ENCODE data around the gene GTPBP4. TPM values are rescaled to one million over a fixed set of nuclear protein-coding genes. Genes with fewer than 3 reads are reported as not detected.

The GTPBP4 gene
- total and polyA plus RNA-seq, 9 of the 15 experiments (the other 6 are each of a cell fraction or from before 2014, with no cell fraction given) = 79.0 to 155 (median 128) TPM

- TF ChIP-seq ZNF436 (CRISPR knock-in tag; IDR thresholded peaks at IDR 0.05) (0 out of 2 replicates have a peak, but pooled peaks have one; percentile 9), ZNF263 (CRISPR knock-in tag; IDR thresholded peaks at IDR 0.05; ENCODE audit: borderline replicate concordance) (no peak), ZNF785 (CRISPR knock-in tag; IDR thresholded peaks at IDR 0.05) (no peak), TCFL5 (CRISPR knock-in tag; conservative IDR thresholded peaks at IDR 0.05) (no peak), ZNF644 (tag; IDR thresholded peaks at IDR 0.05; ENCODE audit: low read depth) (no peak), NCOA1 (IDR thresholded peaks at IDR 0.05; ENCODE audit: low read depth) (peak; percentile 68; the same call in 1 of the 2 replicates), ZNF175 (CRISPR knock-in tag; IDR thresholded peaks at IDR 0.05; ENCODE audit: low read depth) (no peak), CBX3 (IDR thresholded peaks at IDR 0.05; ENCODE audit: borderline replicate concordance in 1 of 2, low read length in 2 of 2) (no peak), PHF8 (IDR thresholded peaks at IDR 0.05; ENCODE audit: borderline replicate concordance, low read length) (peak; percentile 86; the same call in 1 of the 2 replicates), U2AF1 (optimal IDR thresholded peaks at IDR 0.05; ENCODE audit: low read depth, low read length) (peak; percentile 81), KLF16 (IDR thresholded peaks at IDR 0.05) (no peak), ZNF655 (CRISPR knock-in tag; IDR thresholded peaks at IDR 0.05) (no peak), CBFA2T2 (conservative IDR thresholded peaks at IDR 0.05) (no peak), TCF15 (CRISPR knock-in tag; IDR thresholded peaks at IDR 0.05) (no peak), CEBPB (tag; IDR thresholded peaks at IDR 0.05) (no peak), BMI1 (IDR thresholded peaks at IDR 0.05; ENCODE audit: low read length) (no peak), ARID1B (IDR thresholded peaks at IDR 0.05) (no peak), PURB (CRISPR knock-in tag; IDR thresholded peaks at IDR 0.05; ENCODE audit: low read depth) (no peak), SRSF9 (IDR thresholded peaks at IDR 0.05; ENCODE audit: borderline replicate concordance, low read depth, low read length) (no peak)
- TF ChIP-seq, protein P1, sequence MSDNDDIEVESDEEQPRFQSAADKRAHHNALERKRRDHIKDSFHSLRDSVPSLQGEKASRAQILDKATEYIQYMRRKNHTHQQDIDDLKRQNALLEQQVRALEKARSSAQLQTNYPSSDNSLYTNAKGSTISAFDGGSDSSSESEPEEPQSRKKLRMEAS (CRISPR knock-in tag; IDR thresholded peaks at IDR 0.05) = peak; percentile 71
- TF ChIP-seq, protein P2, sequence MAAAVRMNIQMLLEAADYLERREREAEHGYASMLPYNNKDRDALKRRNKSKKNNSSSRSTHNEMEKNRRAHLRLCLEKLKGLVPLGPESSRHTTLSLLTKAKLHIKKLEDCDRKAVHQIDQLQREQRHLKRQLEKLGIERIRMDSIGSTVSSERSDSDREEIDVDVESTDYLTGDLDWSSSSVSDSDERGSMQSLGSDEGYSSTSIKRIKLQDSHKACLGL (CRISPR knock-in tag; IDR thresholded peaks at IDR 0.05; ENCODE audit: borderline replicate concordance, poor library complexity, severe bottlenecking) = no peak
- TF ChIP-seq, protein P3, sequence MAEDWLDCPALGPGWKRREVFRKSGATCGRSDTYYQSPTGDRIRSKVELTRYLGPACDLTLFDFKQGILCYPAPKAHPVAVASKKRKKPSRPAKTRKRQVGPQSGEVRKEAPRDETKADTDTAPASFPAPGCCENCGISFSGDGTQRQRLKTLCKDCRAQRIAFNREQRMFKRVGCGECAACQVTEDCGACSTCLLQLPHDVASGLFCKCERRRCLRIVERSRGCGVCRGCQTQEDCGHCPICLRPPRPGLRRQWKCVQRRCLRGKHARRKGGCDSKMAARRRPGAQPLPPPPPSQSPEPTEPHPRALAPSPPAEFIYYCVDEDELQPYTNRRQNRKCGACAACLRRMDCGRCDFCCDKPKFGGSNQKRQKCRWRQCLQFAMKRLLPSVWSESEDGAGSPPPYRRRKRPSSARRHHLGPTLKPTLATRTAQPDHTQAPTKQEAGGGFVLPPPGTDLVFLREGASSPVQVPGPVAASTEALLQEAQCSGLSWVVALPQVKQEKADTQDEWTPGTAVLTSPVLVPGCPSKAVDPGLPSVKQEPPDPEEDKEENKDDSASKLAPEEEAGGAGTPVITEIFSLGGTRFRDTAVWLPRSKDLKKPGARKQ (CRISPR knock-in tag; IDR thresholded peaks at IDR 0.05) = no peak
- TF ChIP-seq, protein P4, sequence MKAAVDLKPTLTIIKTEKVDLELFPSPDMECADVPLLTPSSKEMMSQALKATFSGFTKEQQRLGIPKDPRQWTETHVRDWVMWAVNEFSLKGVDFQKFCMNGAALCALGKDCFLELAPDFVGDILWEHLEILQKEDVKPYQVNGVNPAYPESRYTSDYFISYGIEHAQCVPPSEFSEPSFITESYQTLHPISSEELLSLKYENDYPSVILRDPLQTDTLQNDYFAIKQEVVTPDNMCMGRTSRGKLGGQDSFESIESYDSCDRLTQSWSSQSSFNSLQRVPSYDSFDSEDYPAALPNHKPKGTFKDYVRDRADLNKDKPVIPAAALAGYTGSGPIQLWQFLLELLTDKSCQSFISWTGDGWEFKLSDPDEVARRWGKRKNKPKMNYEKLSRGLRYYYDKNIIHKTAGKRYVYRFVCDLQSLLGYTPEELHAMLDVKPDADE (conservative IDR thresholded peaks at IDR 0.05; ENCODE audit: control insufficient read depth, low read depth, low read length) = peak; percentile 10; the same call in 1 of the 2 replicates
Measured at GRCh38 chr10:1048732-1049424, 60.6 kb downstream of the GTPBP4 start, which contains the start of gene IDI1 (continued).

Data from K562 (cell line).